G401.6 (cell line): ENCODE data around the gene PNMA8B.
"Not testable (repeated sequence)": the region's sequence is repeated elsewhere in the genome, so short reads cannot be mapped to it uniquely, and the experiment has no call there.

Source experiments
- FAIRE-seq: peaks from 2 replicates; lab custom pipeline; 2012; peaks lifted over from hg19 to GRCh38; lab: Jason Lieb, UNC

PNMA8B gene

GRCh38 chr19:46514589-46515289, 19.1 kb upstream of the PNMA8B start:
- no peak for FAIRE-seq

- no peak for FAIRE-seq
Observed at GRCh38 chr19:46513461-46514236, 18.0 kb upstream of the PNMA8B start.

GRCh38 chr19:46511237-46511636, 15.6 kb upstream of the PNMA8B start:
- no peak for FAIRE-seq

- FAIRE-seq, result no peak
Observed at GRCh38 chr19:46508206-46508605, 12.5 kb upstream of the PNMA8B start.

GRCh38 chr19:46503848-46504453, 8.3 kb upstream of the PNMA8B start:
- no peak for FAIRE-seq

- FAIRE-seq, result no peak
Observed at GRCh38 chr19:46502891-46503290, 7.2 kb upstream of the PNMA8B start.

- FAIRE-seq, result no peak
Observed at GRCh38 chr19:46499692-46500091, 4.0 kb upstream of the PNMA8B start.

GRCh38 chr19:46497773-46498172, 2.1 kb upstream of the PNMA8B start:
- no peak for FAIRE-seq

GRCh38 chr19:46496886-46497285, 1.2 kb upstream of the PNMA8B start:
- not testable (repeated sequence) for FAIRE-seq

- no peak for FAIRE-seq
Observed at GRCh38 chr19:46496304-46496703, 637 bp upstream of the PNMA8B start.

- no peak for FAIRE-seq
Observed at GRCh38 chr19:46494941-46495785, 504 bp downstream of the PNMA8B start.

- no peak for FAIRE-seq
Observed at GRCh38 chr19:46494146-46494940, 1.3 kb downstream of the PNMA8B start.

GRCh38 chr19:46493236-46494145, 2.2 kb downstream of the PNMA8B start:
- FAIRE-seq, result no peak

GRCh38 chr19:46492841-46493235, 2.8 kb downstream of the PNMA8B start:
- FAIRE-seq, result no peak

- FAIRE-seq, result no peak
Observed at GRCh38 chr19:46491975-46492682, 3.5 kb downstream of the PNMA8B start.

- FAIRE-seq, result no peak
Observed at GRCh38 chr19:46490774-46491173, 4.9 kb downstream of the PNMA8B start.

GRCh38 chr19:46489445-46490272, 6.0 kb downstream of the PNMA8B start:
- FAIRE-seq, result no peak

- no peak for FAIRE-seq
Observed at GRCh38 chr19:46488551-46488950, 7.1 kb downstream of the PNMA8B start.
